Right atrium auricular region (tissue), 2 donors: ENCODE results near the gene GAREM1. TPM values are rescaled to one million over a fixed set of nuclear protein-coding genes. Genes with fewer than 3 reads are reported as not detected.

Source experiments
- DNase-seq: peaks from one replicate; pipeline ENCODE4 v3.0.0-alpha.2; 2019; ENCODE audit warnings: low spot score
- H3K27ac ChIP-seq, 2 donors: fragments of 200-600 bp; sonication (generic); 1 replicate in 1 of 2; 2 replicates in 1 of 2; pipeline ENCODE4 v1.5.1; 2016 to 2019
- H3K27me3 ChIP-seq, 2 donors: fragments of 200-600 bp; sonication (generic); one replicate each; pipeline versions ENCODE4 v1.5.1 to v1.6.0; 2017 to 2019
- H3K36me3 ChIP-seq: fragments of 200-600 bp; sonication (generic); one replicate; pipeline ENCODE4 v1.5.1; 2016
- H3K4me1 ChIP-seq, 2 donors: fragments of 200-600 bp; sonication (generic); one replicate each; pipeline versions ENCODE4 v1.5.1 to v1.6.0; 2017 to 2019
- H3K4me3 ChIP-seq, 2 donors: fragments of 200-600 bp; sonication (generic); 1 replicate in 1 of 2; 2 replicates in 1 of 2; pipeline ENCODE4 v1.5.1; 2017 to 2019; ENCODE audit warnings: mild to moderate bottlenecking in 1 of 2, moderate library complexity in 1 of 2
- H3K9me3 ChIP-seq, 2 donors: fragments of 200-600 bp; sonication (generic); one replicate each; pipeline ENCODE4 v1.5.1; 2019
- total RNA-seq, 2 donors: library from RNA; depleted of rRNA; stranded (reverse); fragments of >200 nt; gene quantifications; one replicate each; pipeline ENCODE4 v1.1.0, GENCODE V29; 2016
- TF ChIP-seq, protein P1 (sequence below), 2 donors: fragments of 200-600 bp; sonication (generic); IDR thresholded peaks; one replicate each; pipeline ENCODE4 v1.5.1; 2019; ENCODE audit warnings: antibody characterized with exemption in 2 of 2

GAREM1 gene
- total RNA-seq, 2 donors from 2014 or later = 13.6 to 19.3 TPM

DNA sequence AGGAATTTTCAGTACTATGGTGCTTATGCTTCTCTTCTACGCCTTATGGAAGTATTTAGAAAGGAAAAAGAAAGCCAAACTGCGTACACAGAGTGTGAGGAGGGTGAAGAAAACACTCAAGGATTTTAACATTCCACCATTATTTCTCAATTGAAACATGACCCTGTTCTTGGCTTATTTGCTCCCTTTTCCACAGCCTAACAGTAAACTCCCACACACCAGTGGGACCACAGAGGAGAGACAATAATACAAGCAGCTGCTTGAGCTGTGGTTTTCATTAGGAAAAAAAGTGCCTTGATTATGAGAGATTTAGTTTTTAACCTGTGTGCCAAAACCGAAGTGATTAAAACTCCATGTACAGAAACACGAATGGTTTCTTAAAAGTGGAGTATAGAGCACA, 146.5 kb downstream of the GAREM1 start:
- TF ChIP-seq, protein P1, sequence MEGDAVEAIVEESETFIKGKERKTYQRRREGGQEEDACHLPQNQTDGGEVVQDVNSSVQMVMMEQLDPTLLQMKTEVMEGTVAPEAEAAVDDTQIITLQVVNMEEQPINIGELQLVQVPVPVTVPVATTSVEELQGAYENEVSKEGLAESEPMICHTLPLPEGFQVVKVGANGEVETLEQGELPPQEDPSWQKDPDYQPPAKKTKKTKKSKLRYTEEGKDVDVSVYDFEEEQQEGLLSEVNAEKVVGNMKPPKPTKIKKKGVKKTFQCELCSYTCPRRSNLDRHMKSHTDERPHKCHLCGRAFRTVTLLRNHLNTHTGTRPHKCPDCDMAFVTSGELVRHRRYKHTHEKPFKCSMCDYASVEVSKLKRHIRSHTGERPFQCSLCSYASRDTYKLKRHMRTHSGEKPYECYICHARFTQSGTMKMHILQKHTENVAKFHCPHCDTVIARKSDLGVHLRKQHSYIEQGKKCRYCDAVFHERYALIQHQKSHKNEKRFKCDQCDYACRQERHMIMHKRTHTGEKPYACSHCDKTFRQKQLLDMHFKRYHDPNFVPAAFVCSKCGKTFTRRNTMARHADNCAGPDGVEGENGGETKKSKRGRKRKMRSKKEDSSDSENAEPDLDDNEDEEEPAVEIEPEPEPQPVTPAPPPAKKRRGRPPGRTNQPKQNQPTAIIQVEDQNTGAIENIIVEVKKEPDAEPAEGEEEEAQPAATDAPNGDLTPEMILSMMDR (IDR thresholded peaks at IDR 0.05) = no peak
- Histone ChIP-seq H3K4me1 (peaks cover 0 to 28% of the 10 kb centered on the region in 2 donors), H3K4me3 (no peak overlapping the region), H3K27ac (peak overlapping the region in 1 of 2 donors; percentile 35), H3K27me3 (no peaks in the 10 kb centered on the region), H3K9me3 (no peaks in the 10 kb centered on the region), H3K36me3 (no peaks in the 10 kb centered on the region)
- DNase-seq = no peak

DNA sequence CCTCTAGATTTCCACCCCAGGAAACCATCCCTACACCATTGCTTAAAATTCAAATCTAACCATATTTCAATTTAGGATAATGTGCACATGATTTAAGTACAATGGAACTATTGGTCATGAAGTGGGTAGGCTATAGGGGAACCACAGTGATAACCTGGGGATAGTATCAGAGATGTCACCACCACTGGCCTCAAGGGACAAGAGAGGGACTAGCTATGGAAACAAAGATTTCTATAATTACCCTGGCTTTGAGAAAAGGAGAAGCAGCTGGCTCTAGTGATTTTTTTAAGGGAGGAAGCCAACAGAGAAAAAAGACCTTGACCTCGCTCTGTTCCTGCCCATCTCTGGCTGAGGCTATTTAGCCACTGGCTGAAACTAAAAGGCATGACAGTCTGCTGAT, 148.9 kb downstream of the GAREM1 start:
- no peaks in the 10 kb centered on the region for H3K36me3 ChIP-seq
- no peak for DNase-seq
- no peaks in the 10 kb centered on the region for H3K9me3 ChIP-seq
- no peak overlapping the region for H3K27ac ChIP-seq
- no peak overlapping the region for H3K4me3 ChIP-seq
- peaks cover 0 to 39% of the 10 kb centered on the region in 2 donors for H3K4me1 ChIP-seq
- TF ChIP-seq, protein P1 (IDR thresholded peaks at IDR 0.05) = no peak
- no peaks in the 10 kb centered on the region for H3K27me3 ChIP-seq

DNA sequence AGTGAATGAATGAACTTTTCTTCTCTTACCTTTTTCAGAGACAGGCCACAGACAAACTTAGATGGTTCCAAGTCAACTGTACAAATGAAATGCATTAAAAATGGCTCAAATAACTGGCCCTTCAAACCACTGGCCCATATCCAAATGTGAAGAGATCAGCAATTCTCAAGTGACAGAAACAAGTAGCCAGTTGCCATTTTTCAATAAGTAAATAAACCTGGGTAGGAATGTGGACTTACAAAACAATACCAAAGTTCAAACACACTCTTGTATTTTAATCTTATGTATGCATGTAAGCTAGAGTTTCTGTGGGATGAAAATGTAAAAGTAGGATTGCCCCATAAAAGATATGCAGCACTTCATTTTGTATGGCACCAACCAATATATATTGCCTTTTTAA, 151.6 kb downstream of the GAREM1 start:
- DNase-seq = no peak
- Histone ChIP-seq H3K27ac (no peak overlapping the region), H3K4me1 (peaks cover 0 to 18% of the 10 kb centered on the region in 2 donors), H3K4me3 (no peak overlapping the region), H3K27me3 (no peaks in the 10 kb centered on the region), H3K36me3 (no peaks in the 10 kb centered on the region), H3K9me3 (no peaks in the 10 kb centered on the region)
- TF ChIP-seq, protein P1 (IDR thresholded peaks at IDR 0.05) = no peak

DNA sequence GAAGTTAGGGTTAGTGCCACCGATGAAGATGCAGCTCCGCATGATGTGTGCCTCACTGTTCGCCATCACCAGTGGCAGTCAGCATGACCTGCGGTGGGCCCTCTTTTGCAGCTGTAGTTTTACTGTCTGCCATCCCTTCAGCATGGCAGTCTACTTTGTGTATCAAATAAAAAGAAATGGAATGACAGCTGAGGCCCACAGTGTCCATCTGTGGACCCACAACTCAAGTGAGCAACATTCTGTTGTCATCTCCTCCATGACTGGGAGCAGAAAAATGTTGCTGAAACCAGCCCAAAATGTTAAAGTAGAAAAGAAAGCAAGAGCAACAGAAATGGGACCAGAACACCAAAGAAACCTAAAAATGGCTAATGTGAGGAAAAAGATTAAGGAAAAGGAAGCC, 152.1 kb downstream of the GAREM1 start:
- DNase-seq = no peak
- peaks cover 0 to 18% of the 10 kb centered on the region in 2 donors for H3K4me1 ChIP-seq
- no peak overlapping the region for H3K27ac ChIP-seq
- TF ChIP-seq, protein P1 (IDR thresholded peaks at IDR 0.05) = no peak
- no peaks in the 10 kb centered on the region for H3K36me3 ChIP-seq
- H3K4me3 ChIP-seq = no peak overlapping the region
- H3K9me3 ChIP-seq = no peaks in the 10 kb centered on the region
- H3K27me3 ChIP-seq = no peaks in the 10 kb centered on the region

DNA sequence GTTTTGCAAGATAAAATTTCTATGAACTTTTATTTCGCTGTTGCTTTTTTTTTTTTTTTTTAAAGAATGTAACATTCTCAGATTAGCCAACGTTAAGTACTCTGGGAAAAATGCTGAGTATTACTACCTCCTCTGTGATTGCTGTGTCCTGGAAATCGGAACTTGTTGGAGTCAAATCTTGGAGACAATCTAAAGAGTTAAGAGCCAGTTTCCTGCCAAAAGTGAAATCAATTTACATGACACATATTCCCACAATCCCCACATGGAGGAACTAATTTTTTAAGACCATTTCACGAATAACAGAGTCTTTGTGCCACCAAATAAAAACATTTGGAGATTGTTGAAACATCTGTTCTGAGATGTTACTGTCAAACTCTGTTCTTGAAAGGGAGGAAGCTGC, 153.0 kb downstream of the GAREM1 start:
- no peak overlapping the region for H3K4me3 ChIP-seq
- TF ChIP-seq, protein P1 (IDR thresholded peaks at IDR 0.05) = no peak

DNA sequence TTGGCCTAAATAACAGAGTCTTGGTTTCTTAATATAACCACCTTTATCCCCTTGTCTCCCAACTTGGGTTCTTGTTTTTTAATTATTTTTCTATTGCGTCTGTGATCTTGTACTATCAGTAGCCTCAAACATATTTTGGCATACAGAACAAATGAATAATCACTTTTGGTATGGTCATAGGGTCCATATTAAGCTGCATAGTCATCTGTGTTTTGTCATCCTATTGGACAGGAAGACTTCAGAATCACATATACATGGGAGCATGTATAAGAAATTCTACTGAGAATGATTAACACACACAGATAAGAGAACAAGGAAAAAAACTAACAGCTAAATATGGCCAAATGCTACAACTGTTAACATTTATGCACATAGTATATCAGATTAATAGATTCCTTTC, 154.8 kb downstream of the GAREM1 start:
- H3K27me3 ChIP-seq = no peaks in the 10 kb centered on the region
- no peaks in the 10 kb centered on the region for H3K36me3 ChIP-seq
- no peak for DNase-seq
- no peak overlapping the region for H3K4me3 ChIP-seq
- no peak overlapping the region for H3K27ac ChIP-seq
- peaks cover 0 to 18% of the 10 kb centered on the region in 2 donors for H3K4me1 ChIP-seq
- TF ChIP-seq, protein P1 (IDR thresholded peaks at IDR 0.05) = no peak
- no peaks in the 10 kb centered on the region for H3K9me3 ChIP-seq

More for the DNA sequence above, 153.0 kb downstream of the GAREM1 start:
- Histone ChIP-seq H3K27me3 (no peaks in the 10 kb centered on the region), H3K27ac (no peak overlapping the region), H3K9me3 (no peaks in the 10 kb centered on the region), H3K36me3 (no peaks in the 10 kb centered on the region), H3K4me1 (peaks cover 0 to 18% of the 10 kb centered on the region in 2 donors)
- no peak for DNase-seq
